SK-N-DZ (cell line): Measurements from ENCODE around the gene ZNF530.
A peak's percentile ranks its signal among the peaks of the same experiment; 100 is the strongest.

Experiments
- DNase-seq: peaks from one replicate; pipeline ENCODE4 v3.0.0-alpha.2; 2015; ENCODE audit warnings: low spot score

ZNF530 gene

DNA sequence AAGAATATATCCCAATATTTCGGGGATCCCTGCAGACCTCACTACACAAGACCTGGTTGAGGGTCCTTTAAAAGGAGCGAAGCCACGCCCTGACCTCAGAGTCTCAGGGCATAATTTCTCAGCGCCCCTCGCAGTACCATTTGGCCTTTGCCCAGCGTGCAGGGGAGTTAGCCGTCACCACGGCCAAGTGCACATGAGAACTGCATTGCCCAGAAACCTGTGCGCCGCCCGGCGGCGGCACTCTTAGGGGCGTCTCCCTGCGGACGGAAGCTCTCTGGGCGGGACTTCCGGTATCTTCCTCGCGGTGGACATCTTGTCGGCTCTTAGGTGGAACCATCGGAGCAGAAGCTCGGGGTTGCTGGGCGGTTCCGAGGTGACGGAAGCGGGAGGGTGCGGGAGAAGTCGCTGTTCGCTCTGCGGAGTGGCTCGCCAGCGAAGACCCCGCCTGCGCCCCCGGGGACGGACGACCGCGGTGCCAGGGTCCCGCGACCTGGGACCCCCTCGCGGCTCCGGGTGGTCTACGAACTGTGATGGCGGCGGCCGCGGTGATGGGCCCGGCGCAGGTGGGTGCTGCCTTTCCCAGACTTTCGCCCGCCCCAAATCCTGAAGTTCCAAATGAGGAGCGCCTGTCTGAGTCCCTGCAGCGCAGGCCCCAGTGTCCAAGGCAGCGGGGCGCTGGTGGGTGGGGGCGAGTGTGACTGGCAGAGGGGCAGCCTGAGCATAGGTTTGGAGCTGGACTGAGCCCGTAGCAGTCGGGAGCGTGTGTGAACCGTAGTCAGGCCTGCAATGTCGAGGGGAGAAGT lies 14.5 kb downstream of the ZNF530 start, which contains the start of gene ZNF134:
TSS of gene ZNF134 (plus strand) at position 302 of the 803 bp plus-strand sequence. CDS start 5,227 bp downstream, outside the sequence.
- peak; percentile 84 for DNase-seq

DNA sequence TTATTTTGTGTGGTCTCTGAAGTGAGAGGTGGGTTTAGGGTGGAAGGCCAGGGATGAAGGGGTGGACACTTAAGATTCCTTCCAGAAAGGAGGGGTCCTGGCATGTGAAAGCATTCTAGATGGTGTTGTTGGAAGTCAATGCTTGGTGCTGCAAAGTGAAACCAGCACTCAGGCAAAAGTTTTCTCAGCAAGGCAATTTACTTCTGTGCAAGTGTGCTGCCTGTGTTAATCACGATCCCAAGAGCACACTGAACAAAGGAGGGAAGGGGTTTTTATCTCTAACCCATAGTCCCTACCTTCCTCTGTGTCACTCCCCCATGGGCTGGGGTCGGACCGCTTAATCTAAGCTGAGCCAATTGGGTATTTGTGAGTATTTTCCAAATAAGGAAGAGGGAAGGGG lies 15.7 kb downstream of the ZNF530 start:
- no peak for DNase-seq

DNA sequence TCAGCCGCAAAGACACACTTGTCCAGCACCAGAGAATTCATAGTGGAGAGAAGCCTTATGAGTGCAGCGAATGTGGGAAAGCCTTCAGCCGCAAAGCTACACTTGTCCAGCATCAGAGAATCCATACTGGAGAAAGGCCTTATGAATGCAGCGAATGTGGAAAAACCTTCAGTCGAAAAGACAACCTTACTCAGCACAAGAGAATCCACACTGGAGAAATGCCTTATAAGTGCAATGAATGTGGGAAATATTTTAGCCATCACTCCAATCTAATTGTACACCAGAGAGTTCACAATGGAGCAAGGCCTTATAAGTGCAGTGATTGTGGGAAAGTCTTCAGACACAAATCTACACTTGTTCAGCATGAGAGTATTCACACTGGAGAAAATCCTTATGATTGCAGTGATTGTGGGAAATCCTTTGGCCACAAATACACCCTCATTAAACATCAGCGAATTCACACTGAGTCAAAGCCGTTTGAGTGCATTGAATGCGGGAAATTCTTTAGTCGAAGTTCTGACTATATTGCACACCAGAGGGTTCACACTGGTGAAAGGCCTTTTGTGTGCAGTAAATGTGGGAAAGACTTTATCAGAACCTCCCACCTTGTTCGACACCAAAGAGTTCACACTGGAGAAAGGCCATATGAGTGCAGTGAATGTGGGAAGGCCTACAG lies 21.1 kb downstream of the ZNF530 start:
- no peak for DNase-seq

DNA sequence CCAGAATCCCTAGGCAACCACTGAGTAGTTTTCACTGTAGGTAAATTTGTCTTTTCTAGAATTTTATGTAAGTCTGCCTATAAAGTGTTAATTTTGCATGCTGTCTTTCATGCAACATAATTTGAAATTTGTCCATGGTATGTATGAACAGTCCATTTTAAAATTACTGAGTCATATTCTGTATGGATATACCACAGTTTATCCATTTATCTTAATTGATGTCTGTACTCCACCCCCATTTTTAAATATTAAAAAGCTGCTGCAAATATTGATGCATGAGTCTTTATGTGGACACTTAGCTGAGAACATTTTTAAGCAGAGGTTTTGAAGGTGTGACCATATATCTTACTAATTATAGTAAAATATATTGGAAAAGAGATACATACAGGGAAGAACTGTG lies 23.4 kb downstream of the ZNF530 start:
- DNase-seq: no peak

DNA sequence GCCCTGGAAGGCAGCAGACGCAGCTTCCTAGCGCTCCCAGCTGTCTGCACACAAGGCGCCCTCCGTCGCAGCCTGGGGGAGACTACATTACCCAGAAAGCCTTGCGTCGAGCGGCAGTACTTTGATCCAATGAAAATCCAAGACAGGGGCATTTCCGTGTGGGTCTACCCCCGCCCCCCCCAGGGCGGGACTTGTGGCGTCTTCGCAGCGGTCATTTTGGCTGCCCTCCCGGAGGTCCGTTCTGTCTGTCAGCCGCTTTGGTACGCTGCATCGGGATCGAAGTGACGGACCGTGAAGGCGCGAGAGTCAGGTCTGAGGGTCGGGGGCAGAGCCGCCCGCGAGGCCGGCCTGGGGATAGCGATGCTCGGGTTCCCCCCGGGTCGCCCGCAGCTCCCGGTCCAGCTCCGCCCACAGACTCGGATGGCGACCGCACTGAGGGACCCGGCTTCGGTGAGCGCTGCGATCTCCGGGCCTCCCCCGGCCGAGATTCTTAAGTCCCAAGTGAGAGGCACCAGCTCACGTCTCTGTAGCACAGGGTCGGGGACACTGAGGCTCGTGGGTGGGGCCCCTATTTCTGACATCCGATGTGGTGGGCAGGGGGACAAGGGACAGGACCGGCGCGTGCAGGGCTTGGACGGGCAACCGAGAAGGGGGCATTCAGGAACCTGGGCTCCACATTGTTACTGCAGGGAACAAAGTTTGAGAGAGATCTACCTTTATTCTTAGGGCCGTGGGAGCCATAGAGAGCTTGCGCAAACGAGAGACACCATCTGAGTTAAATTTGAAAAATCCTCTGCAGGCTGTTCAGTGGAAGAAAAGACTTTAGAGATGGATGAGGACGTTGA lies 33.5 kb downstream of the ZNF530 start, which contains the start of gene ZNF211:
TSS of gene ZNF211 (plus strand) at position 182 of the 845 bp plus-strand sequence. CDS start at position 361, 179 bp downstream.
- DNase-seq: peak; percentile 88

DNA sequence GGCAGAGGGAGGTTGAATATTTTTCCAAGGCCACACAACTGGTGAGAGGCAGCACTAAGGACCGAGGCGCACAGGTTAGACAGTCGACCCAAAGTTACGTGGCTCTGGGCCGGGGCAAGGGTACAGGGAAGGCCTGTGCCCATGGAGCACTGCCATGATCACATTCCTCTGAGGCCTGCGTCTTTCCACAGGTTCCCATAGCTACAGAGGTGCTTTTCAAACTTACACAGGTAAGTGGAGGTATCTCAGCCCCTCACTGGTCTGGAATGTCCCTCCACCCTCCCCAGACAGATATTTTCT lies 34.1 kb downstream of the ZNF530 start:
- no peak for DNase-seq

DNA sequence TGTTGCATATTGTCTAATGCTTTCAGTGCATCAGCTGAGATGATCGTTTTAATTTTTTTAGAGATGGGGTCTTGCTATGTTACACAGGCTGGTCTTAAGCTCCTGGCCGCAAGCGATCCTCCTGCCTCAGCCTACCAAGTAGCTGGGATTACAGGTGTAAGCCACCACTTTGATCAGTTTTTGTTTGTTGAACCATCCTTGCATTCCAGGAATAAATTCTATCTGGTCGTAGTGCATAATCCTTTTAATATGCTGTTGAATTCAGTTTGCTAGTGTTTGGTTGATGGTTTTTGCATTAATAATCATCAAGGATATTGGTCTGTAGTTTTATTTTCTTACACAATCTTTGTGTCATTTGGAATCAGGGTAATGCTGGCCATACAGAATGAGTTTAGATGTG lies 37.7 kb downstream of the ZNF530 start:
- DNase-seq: no peak

DNA sequence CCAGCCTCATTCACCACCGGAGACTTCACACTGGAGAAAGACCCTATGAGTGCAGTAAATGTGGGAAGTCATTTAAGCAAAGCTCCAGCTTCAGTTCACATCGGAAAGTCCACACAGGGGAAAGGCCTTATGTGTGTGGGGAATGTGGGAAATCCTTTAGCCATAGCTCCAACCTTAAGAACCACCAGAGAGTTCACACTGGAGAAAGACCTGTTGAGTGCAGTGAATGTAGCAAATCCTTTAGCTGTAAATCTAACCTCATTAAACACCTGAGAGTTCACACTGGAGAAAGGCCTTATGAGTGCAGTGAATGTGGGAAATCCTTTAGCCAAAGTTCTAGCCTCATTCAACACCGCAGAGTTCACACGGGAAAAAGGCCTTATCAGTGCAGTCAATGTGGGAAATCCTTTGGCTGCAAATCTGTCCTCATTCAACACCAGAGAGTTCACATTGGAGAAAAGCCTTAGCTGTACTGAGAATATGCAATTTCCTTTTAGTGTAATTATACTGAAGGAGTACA lies 42.1 kb downstream of the ZNF530 start:
- DNase-seq: no peak

DNA sequence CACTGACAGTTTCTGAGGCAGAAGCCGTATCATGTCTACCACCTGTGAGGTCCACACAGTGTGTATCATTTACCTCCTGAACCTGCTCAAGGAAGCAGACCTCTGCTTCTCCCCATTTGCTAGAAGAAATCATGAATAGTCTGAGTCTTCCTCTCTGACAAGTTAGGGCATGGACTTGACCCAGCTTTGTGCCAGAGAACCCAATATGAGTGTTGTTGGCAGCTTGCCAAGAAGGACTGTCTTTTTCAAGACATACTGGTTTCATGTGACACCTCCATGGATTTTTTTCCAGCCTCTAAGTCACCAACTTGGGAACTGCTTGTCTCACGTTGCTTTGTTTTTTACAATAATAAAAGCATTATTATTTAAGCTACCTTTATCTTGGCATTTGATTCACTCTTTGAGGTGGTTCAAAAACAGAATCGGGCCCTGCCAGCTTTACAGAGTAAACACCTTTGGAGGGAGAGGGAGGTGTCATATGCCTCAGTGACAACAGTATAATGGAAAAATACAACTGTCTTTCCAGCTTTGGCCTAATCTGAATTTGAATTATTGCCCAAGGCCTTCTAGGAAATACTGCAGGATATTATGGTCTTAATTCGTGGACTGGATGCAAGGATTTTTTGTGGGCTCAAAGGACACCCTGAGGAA lies 42.8 kb downstream of the ZNF530 start:
- DNase-seq: no peak

DNA sequence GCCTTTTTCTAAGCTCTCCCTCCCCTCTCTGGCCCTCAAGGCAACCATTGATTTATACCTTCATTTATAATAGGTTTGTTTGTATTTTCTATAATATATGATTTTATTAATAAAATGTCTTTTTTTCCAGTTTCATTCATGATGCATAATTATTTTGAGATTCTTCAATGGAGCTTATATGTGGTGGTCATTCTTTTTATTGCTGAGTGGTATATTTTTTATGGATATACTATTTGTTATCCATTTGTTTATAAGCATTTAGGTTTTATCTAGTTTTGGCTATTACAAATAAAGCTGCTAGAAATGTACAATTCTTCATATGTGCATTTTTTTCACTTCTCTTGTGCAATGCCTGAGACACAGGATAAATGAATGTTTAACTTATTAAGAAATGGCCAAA lies 44.0 kb downstream of the ZNF530 start:
- no peak for DNase-seq

DNA sequence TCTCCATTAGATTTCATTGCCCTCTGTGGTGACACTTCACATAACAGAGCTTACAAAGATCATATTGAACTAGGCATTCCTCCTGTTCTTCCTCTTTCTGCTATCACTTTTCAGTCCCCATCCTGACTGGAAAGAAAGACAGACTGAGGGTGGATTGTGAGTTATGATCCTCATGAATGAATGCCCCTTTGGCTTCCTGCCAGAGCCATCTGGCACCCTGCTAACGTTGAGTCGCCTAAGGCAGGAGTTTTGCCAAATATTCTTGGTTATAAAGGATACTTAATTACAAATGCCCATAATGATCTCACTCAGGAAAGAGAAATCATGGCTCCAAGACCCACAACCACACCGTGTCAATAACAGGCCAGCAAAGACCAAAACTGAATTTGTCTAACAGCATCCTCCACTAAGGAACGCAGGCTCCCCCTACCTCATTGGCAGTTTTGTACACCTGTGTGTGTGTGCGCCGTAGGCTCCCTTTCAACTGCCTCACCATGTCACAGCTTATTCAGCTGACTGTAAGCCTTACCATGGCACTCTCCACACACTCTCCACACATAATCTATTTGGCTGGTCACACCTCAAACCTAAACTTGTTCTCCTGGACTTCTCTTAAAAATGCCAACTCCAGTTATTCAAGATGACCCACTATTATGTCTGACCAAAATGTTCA lies 48.8 kb downstream of the ZNF530 start:
- no peak for DNase-seq

DNA sequence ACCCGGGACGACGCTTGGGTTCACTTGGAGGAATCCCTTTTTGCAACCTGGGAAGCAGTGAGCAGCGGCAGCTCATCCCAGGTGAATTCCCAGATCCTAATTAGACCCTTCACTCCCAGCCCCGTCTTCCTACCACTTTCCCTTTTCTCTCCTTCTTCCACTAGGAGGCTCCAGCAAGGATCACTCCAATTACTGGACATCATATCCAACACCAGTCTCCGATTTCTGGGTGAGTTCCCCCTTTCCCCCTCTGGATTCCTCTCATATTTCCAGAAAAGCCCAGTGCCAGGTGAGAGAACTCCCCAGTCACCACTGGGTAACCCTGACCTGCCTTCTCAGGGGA lies 51.9 kb downstream of the ZNF530 start:
- DNase-seq: no peak

DNA sequence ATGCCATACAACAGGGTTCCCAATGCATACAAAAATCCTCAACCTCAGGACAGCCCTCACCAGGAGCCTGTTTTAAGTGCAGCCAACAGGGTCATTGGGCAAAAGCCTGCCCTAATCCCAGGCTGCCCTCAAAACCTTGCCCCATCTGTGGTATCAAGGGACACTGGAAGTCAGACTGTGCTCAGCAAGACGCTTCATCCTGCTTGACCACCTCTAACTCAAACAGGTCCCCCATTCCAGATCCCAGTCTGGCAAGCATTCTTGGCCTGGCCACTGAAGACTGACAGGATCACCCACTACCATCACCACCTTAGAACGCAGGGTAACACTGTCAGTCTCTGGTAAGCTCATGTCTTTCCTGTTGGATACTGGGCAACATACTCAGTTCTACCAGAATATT lies 54.0 kb downstream of the ZNF530 start:
- no peak for DNase-seq

DNA sequence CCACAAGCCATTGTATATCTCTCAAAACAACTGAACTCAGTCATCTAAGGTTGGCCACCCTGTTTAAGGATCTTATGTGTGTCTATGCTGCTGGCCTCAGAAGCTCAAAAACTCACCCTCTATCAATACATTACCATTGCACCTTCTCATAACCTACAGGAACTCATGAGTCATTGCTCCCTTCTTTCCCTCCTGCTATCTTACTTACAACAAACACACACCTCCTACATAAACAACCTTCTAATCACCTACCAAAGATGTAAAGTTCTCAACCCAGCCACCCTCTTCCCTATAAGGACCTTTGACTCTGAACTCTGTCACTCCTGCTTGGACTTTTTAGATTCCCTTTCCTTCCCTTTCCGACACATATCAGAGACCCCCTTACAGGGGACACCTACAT lies 55.8 kb downstream of the ZNF530 start:
- no peak for DNase-seq

DNA sequence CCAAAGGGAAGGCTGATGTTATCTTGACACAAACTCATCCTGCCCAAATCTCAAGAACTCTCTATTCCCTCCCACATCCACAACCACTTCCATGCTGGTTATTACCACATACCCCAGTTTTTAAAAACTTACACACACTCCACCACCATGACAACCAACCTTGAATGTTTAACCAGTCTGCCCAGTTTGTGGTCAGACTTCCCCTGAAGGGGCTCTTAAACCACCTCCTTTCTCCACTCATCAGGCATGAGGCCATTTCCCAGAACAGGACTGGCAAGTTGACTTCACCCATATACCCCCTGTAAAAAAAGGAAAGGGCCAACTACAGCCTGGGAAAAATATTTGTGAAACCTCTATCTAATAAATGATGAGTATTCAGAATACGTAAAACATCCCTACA lies 56.7 kb downstream of the ZNF530 start:
- DNase-seq: no peak
